ENCODE data around the gene UST.

DNA sequence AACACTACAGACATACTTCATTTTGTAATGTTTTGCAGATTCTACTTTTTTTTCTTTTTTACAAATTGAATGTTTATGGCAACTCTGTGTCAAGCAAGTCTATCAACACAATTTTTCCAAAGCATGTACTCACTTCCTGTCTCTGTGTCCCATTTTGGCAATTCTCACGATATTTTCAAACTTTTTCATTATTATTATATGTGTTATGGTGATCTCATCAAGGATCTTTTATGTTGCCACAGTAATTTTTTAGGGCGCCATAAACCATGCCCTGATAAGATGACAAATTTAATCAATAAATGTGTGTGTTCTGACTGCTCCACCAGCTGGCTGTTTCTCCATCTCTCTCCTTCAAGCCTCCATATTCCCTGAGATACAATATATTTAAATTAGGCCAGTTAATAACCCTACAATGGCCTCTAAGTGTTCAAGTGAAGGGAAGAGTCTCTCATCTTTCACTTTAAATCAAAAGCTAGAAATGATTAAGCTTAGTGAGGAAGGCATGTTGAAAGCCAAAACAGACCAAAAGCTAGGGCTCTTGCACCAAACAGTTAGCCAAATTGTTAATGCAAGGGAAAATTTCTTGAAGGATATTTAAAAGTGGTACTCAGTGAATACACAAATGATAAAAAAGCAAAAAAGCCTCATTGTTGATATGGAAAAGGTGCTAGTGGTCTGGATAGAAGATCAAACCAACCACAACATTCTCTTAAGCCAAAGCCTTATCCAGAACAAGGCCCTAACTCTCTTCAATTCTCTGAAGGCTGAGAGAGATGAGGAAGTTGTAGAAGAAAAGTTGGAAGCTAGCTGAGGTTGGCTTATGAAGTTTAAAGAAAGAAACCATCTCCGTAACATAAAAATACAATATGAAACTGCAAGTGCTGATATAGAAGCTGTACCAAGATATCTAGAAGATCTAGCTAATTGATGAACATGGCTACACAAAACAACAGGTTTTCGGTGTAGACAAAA, 376.3 kb downstream of the UST start:
- TF ChIP-seq, protein P1, sequence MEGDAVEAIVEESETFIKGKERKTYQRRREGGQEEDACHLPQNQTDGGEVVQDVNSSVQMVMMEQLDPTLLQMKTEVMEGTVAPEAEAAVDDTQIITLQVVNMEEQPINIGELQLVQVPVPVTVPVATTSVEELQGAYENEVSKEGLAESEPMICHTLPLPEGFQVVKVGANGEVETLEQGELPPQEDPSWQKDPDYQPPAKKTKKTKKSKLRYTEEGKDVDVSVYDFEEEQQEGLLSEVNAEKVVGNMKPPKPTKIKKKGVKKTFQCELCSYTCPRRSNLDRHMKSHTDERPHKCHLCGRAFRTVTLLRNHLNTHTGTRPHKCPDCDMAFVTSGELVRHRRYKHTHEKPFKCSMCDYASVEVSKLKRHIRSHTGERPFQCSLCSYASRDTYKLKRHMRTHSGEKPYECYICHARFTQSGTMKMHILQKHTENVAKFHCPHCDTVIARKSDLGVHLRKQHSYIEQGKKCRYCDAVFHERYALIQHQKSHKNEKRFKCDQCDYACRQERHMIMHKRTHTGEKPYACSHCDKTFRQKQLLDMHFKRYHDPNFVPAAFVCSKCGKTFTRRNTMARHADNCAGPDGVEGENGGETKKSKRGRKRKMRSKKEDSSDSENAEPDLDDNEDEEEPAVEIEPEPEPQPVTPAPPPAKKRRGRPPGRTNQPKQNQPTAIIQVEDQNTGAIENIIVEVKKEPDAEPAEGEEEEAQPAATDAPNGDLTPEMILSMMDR (conservative IDR thresholded peaks at IDR 0.05; ENCODE audit: low read length), result no peak
- no peak for TF ChIP-seq EZH2phosphoT487 (IDR thresholded peaks at IDR 0.05; ENCODE audit: borderline replicate concordance, low read depth, low read length)

All from OCI-LY7 (cell line).